ENCODE results near the gene DCHS1. TPM values are rescaled to one million over a fixed set of nuclear protein-coding genes. Genes with fewer than 3 reads are reported as not detected.
A peak's percentile ranks its signal among the peaks of the same experiment; 100 is the strongest.

Gene DCHS1
- polyA plus RNA-seq, 3 donors: 3.0 to 9.3 (median 8.2) TPM

DNA sequence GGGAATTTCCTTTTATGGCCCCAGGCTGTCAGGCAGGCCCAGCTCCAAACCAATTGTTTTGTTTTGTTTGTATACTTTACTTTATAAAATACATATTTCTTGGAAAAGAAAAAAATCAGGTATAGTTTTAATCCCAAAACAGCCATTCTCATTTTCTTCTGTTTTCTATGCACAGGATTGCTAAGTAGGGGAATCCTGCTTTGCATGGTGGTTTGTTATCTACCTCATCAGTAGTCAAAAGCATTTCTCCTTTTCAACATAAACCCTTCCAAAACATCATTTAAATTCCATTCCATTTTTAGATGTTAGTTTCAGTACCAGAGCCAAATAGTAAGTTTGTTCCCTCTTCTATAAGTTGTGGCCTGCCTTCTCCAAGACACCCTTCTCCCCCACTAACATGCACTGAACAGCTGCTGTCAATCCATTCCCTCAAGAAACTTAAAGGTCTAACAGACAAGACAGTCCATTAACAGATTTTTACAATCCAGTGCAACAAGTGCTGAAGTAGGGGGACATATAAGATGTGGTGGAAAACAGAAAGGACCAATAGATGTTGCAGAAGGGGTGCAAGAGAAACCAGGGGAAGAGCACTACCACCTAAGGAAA lies 48.3 kb downstream of the DCHS1 start:
- H3K27ac ChIP-seq (ENCODE audit: low read depth, low read length): no peak overlapping the region

DNA sequence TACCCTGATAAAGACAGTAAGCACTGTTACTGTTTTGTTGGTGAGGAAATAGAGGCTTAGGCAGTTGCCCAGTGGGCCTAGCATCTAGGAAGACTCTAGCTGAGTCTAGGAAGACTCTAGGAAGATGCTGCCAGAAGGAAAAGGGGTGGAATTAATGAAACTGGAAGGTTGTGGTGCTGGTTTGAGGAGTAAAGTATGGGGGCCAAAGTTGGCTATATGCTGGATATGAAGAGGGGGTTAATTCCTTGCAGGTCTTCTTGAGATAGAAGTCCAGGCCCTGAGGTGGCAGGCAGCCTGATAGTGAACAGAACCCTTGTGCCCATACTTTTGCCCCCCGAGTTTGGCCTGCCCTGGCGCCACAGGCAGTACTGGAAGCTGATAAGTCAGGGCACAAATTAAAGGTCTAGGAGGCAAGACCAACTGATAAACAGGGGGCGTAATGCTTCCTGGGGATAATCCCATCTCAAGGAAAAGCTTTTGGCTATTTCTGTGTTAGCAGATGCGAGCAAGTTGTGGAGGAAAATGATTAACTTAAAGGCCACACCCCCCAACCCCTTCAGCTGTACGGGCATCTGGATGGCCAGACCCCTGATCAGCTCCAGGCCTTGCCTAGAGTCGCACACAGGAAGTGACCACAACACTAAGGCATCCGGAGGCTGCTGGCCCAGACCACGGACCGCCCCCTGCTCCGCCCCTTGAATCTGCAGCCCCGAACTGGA lies 49.0 kb downstream of the DCHS1 start:
- 9 to 12% (median 12%) methylated on average over 11 of the region's 11 CpGs for WGBS, 3 donors
- H3K27ac ChIP-seq (ENCODE audit: low read depth, low read length): peak overlapping the region; percentile 13

DNA sequence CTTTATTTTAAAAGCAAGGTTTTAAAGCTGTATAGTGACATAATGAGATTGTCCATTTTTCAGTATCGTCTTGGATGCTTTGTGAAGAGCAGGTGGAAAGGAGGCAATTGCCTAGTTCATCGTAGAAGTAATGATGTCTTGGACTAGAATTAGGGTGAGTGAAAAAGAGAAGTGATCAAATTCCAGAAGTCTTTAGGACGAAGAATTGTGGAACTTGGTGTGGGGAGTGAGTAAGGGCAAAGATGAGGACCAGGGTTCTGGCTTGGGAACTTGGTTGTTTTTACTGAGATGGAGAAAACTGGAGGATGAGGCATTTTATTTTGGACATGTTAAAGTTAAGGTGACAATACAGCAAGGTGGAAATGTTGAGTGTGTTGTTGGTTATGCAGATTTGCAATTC lies 50.8 kb downstream of the DCHS1 start:
- no peak overlapping the region for H3K27ac ChIP-seq (ENCODE audit: low read depth, low read length)
- 6 to 16% (median 13%) methylated on average over 3 of the region's 3 CpGs for WGBS, 3 donors

DNA sequence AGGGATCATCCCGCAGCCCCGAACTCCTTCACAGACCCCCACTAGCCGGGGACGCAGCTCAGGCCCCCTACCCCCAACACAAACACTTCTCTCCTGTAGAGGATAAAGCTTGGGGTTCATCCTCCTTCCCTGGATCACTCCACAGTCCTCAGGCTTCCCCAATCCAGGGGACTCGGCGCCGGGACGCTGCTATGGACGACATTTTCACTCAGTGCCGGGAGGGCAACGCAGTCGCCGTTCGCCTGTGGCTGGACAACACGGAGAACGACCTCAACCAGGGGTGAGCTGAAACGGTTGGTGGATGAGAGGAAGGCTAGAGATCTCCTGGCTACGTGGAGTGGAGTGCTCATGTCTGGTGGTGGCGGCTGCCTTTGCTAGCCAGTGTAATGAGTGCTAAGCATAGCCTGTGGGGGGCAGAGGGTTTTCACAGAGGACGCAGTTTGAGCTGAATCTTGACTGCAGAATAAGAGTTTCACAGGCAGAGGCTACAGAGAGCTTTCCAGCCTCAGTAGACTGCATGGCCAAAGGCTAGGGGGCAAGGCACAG lies 51.5 kb downstream of the DCHS1 start:
- WGBS, 3 donors: 0 to 1% (median 1%) methylated on average over 20 of the region's 20 CpGs
- H3K27ac ChIP-seq (ENCODE audit: low read depth, low read length): peak overlapping the region; percentile 48

DNA sequence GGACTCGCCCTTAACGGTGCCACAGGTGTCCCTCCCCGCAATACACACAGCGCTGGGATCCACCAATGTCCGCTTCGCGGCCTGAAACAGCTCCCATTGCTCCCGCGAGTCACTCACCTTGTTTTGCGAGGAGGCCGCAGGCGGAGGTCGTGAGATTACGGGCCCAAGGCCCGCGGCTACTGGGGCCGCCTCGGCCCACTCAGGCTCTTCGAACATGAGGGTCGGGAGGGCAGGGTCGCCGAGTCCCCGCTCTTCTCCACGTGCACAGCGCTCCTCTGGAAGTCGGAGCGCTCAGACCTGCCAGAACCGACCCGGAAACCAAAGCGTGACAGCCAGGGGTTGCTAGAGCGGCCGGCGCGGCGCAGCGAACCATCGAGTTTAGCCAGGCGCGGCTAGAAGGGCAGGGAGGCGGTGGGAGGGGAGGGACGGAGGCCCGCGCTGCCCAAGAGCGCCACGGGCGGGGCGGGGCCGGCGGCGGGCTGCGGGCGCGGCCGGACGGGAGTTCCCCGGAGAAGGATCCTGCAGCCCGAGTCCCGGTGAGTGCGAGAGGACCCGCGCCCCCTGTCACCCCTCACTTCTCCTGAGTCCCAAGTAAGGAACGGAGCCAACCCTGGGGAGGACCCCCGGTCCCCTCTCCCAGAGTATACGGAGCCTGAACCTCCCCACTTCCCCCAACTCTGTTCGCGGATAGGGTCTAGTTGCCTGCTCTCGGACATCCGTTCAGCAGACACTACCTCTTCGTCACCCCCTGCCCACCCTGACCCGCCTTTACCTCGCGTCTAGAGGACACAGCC lies 52.1 kb downstream of the DCHS1 start, which contains the start of the genes ILK and RRP8:
ILK (plus strand) TSS at position 488 of the 794 bp plus-strand sequence. CDS start 498 bp downstream, outside the sequence.
RRP8 (minus strand) TSS at position 330 of the 794 bp plus-strand sequence; CDS start at position 216, 114 bp downstream.
- H3K27ac ChIP-seq (ENCODE audit: low read depth, low read length): peak within 1 kb of the TSS; percentile 48
- WGBS, 3 donors: 1% methylated on average over 63 to 72 of the region's 72 CpGs

DNA sequence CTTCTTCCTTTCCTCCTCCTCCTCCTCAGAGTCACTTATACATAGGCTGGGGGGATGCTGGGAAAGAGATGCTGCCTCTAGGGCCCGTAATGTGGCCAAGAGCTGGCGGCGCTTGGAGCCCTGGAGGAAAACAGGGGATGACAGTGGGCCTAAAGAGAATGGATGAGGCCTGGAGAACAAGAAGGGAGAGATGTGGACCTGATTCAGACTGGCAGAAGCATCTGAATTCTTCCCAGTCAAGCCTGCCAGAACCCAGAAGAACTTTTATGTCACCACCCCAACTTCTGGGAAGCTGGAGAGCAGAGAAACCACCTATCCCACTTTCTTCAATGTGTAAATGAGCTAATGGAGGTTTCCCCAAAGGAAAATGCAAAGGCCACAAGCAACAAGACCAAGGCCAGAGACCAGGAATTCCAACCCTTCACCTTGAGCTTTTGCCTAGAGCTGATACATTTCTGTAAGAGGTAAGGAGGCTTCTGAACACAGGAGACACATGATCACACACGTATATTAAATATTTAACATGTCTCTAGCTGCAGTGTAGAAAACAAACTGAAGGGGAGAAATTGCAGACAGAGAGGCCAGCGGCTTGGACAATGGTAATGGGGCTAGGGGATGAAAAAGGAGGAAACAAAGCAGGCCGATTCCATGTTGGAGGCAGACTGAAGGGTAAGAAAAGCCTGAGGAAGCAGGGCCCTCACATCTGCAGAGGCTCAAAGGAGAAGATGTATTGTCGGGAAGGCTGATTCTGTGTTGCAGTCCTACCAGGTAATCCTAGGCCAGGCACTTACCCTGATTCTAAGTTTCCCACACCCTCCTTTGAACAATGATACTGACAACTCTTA lies 53.3 kb downstream of the DCHS1 start:
- no peak overlapping the region for H3K27ac ChIP-seq (ENCODE audit: low read depth, low read length)
- 49 to 54% (median 51%) methylated on average over 7 of the region's 7 CpGs for WGBS, 3 donors

DNA sequence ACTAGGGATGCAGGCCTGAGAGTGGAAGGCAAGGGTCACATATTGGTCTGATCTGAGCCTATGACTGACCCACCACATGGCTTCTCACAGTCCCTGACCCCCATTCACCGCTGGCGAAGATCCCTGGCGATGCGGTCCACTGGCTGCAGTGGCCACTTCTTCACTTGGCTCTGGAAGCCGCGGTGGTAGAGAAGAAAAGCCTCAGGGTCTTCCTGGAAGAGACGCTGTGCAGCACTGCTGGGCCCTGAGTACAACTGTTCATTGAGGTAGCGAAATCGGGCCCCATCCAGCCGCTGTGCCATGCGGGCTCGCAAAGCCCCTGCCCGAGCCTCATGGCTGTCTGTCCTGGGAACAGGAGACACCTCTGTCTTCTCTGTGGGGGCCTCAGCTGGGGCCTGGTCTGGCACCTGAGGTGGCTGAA lies 54.6 kb downstream of the DCHS1 start:
- H3K27ac ChIP-seq (ENCODE audit: low read depth, low read length): no peak overlapping the region
- 97 to 98% (median 98%) methylated on average over 13 of the region's 13 CpGs for WGBS, 3 donors

DNA sequence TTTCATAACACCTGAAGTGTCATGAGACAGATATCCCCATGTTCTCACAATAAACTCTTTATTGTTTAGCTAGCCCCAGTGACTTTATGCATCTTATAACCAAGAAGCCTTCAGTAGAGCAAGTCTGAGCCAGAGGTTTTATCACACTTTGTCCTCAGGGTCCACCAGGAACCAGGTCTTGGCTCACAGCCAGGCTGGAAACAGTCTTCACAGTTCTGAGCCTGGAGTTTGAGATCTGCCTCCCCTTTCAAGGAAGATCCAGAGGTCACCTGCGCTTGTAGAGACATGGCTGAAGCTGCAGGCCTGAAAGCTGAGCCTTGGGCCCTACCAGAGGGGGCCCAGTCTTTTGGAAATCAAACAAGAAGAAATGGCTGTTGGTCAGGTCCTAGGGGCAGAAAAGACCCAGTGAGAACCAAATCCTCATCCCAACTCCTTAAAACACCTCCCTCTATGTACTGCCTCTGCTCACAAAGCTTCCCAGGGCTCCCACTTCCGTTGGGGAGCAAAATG lies 55.7 kb downstream of the DCHS1 start:
- WGBS, 3 donors: 80 to 95% (median 86%) methylated on average over 2 of the region's 2 CpGs
- no peak overlapping the region for H3K27ac ChIP-seq (ENCODE audit: low read depth, low read length)

DNA sequence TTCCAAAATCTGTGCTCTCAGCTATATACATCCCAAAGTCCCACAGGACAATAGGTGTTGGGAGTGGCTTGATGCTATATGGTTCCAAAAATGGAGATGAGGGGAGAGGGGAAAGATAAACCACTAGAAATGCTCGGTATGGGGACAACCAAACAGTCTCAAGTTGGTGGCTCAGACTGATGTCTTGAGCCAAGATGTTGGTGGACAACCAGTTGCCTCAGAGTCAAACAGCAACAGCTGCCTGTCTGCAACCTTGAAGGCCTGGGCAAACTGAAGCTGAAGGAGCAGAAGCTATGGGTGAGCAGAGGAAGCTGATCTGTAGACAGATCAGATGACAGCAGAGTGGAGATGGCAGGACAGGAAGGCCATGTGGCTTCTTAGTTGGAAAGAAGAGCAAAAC lies 56.2 kb downstream of the DCHS1 start:
- no peak overlapping the region for H3K27ac ChIP-seq (ENCODE audit: low read depth, low read length)
- 83 to 85% (median 83%) methylated on average over 1 of the region's 1 CpG for WGBS, 3 donors

DNA sequence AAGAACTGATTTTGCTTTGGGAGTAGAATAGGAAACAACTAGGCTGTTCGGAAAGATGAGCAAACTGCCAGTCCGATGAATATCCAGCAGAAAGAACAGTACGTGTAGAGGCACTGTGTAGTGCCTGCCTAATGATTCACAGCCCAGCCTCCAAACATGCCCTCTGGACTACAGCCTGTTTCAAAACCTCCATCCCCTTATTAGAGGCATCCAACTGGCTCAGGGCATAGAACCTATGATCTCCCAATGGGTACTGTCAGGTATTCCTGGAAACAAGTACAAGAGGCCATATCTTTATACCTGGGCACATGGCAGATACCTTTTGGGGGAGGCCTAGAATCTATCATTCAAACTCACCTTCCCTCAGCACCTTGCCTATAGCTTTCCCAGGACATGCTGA lies 57.1 kb downstream of the DCHS1 start:
- no peak overlapping the region for H3K27ac ChIP-seq (ENCODE audit: low read depth, low read length)
- 95 to 96% (median 95%) methylated on average over 3 of the region's 3 CpGs for WGBS, 3 donors

DNA sequence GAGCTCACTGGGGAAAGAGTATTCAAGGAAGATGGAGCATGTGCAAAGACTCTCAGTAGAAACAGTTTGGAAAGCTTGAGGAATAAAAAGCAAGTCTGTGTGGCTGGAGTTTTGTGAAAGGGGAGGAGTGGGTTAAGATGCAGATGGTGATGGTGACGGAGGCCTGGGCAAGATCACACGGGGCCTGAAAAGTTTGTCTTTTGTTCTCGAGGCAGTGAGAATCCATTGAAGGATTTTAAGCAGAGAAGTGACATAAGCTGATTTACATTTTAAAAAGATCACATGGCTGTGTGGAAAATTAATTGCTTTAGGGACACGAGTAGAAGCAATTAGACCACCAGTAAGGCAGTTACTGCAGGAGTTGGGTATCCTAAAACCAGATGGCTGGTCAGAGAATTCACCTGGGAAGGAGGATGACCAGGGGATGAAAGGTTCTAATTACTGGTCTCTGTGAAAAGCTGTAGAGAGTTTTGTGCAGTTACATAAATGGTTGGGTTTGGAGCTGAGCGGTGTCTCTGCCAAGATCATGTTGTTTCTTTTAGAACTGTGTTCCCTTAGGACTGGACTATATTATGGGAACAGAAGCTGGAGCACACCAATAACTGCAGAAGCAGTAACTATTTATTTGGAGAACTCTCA lies 59.3 kb downstream of the DCHS1 start:
- no peak overlapping the region for H3K27ac ChIP-seq (ENCODE audit: low read depth, low read length)
- 57 to 60% (median 59%) methylated on average over 5 of the region's 5 CpGs for WGBS, 3 donors

DNA sequence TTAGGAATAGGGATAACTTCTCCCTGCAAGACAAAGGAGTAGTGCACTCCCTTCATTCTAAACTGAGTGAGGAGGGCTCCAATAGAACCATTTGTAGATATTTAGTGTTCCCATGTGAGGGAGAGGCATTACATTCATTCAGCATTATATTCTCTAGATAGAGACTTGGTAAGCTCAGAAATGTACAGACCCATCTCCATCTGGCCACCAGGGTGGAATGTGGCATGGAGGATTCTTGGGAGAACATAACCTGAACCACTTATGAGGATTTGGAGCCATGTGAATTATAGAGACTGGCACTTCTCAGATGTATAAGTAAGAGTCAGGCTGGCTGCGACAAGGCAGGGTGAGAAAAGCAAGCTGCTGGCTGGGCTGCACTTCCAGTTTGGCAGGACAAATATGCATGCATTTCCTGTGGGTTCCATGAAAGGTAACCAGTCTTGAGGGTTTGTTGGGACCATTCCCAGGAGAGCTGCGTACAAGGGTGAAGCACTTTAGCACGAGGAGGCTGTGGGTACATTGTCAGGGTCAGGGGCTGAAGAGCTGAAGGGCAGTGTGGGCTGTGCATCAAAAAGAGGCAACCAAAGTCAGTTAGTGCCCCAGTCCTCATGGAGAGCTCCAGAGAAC lies 61.4 kb downstream of the DCHS1 start:
- no peak overlapping the region for H3K27ac ChIP-seq (ENCODE audit: low read depth, low read length)
- WGBS, 3 donors: 76 to 90% (median 86%) methylated on average over 3 of the region's 3 CpGs

DNA sequence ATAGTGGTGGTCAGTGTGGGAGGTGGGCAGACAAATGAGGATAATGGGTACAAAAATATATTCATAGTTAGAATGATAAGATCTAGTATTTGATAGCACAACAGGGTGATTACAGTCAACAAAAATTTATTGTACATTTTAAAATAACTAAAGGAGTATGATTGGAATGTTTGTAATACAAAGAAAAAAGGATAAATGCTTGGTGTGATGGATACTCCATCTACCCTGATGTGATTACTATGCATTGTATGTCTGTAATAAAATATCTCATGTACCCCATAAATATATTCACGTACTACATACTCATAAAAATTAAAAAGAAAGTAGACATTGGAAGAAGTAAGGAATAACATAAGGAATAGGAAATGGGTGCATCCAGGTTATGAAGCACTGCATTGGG lies 67.6 kb downstream of the DCHS1 start:
- WGBS, 3 donors: 97 to 100% (median 99%) methylated on average over 1 of the region's 1 CpG
- H3K27ac ChIP-seq (ENCODE audit: low read depth, low read length): no peak overlapping the region

DNA sequence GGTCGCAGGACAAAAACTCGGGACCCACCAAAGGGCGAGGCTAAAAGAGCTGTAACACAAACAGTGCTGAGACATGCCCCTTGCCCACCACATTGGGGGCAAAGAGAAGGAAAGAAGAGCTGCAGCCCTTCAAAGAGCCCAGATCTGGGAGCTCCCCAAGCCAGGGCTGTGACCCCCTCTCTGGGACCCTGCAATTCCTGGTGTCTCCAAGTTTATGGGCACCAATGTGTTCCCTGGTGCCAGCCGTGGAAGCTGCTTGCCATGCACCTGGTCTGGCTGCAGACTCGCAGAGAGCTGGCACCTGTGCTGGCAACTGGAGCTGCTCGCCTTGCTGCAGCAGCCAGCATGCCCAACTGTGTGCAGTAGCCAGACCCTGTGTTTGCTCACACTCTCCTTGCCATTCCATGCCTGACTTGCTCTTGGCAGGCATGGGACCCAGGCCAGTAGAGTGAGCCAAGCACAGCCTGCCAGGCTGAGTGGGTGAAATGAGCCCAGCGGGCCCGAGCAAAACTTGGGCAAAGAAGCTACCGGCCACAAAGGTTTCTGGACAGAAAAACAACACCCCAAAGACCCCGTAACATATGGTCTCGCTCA lies 68.2 kb downstream of the DCHS1 start:
- H3K27ac ChIP-seq (ENCODE audit: low read depth, low read length): no peak overlapping the region
- WGBS, 3 donors: 64 to 93% (median 89%) methylated on average over 11 of the region's 11 CpGs

DNA sequence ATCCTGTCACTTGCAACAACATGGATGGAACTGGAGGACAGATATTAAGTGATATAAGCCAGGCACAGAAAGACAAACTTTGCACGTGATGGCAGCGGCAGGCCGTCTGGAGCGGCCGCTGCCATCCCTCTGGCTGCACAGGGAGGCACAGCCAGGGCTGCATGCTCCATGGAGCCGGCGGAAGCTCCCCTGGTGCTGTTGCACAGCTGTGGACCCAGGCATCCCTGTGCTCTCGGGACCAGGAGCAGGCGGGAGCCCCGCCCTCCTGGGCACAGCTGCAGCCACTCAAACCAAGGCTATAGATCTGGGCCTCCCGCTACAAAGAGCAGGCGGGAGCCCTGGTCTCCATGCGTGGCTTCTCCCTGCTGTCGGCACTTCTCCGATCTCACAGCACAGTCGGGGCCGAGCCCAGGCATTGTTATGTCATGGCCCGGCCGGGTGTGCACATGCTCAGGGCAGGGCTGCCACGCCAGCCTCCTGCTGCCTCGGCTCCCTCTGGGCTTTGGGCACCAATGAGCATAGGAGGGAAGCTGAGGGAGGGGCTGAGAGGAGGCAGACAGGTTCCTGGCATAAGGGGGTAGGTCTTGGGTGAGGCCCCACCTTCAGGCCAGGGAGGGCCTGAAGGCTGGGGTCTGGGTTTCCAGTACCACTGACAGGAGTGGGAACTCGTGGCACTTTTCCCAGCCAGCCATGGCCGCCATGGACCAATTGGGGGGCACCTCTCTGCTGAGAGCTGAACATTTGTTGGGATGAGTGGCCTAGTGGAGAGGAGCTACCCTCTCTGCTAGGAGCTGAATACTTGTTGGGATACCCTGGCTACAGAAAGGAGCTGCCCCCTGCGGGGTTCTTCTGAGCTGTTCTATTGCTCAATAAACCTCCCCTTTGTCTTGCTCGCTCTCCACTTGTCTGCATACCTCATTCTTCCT lies 68.9 kb downstream of the DCHS1 start:
- WGBS, 3 donors: 87 to 92% (median 88%) methylated on average over 25 of the region's 25 CpGs
- H3K27ac ChIP-seq (ENCODE audit: low read depth, low read length): no peak overlapping the region

DNA sequence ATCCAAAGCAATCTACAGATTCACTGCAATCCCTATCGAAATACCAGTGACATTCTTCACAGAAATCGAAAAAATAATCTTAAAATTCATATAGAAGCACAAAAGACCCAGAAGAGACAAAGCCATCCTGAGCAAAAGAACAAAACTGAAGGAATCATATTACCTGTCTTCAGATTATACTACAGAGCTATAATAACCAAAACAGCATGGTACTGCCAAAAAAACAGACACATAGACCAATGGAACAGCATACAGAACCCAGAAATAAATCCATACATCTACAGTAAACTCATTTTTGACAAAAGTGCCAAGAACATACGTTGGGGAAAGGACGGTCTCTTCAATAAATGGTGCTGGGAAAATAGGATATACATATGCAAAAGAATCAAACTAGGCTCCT lies 71.1 kb downstream of the DCHS1 start:
- 96 to 98% (median 97%) methylated on average over 4 of the region's 4 CpGs for WGBS, 3 donors
- no peak overlapping the region for H3K27ac ChIP-seq (ENCODE audit: low read depth, low read length)
